Heart right ventricle (tissue), 16 donors: ENCODE results near the gene HCCS. TPM values are rescaled to one million over a fixed set of nuclear protein-coding genes. Genes with fewer than 3 reads are reported as not detected.

Experiments used
- ATAC-seq, 8 donors: fragments of 200-7000 bp; cut with Tn5 transposase; one replicate each; pipeline ENCODE4 v1.9.1; 2020; ENCODE audit warnings: mild to moderate bottlenecking in 8 of 8, moderate library complexity in 8 of 8, moderate number of reproducible peaks in 1 of 8
- DNase-seq, 2 donors: peaks; one replicate each; pipeline ENCODE4 v3.0.0-alpha.2; 2020
- H3K27ac ChIP-seq, 10 donors: fragments of 200-600 bp; sonication (generic) in 2 of 10; one replicate each; pipeline versions ENCODE4 v1.5.0 to v1.8.0; 2020 to 2022; ENCODE audit warnings: mild to moderate bottlenecking in 3 of 10
- H3K27me3 ChIP-seq, 7 donors: fragments of 200-600 bp; one replicate each; pipeline ENCODE4 v1.8.0; 2021 to 2022; ENCODE audit warnings: mild to moderate bottlenecking in 2 of 7
- H3K36me3 ChIP-seq, 9 donors: fragments of 200-600 bp; sonication (generic) in 1 of 9; one replicate each; pipeline versions ENCODE4 v1.5.0 to v1.8.0; 2020 to 2022; ENCODE audit warnings: mild to moderate bottlenecking in 2 of 9
- H3K4me1 ChIP-seq, 9 donors: fragments of 200-600 bp; sonication (generic) in 1 of 9; one replicate each; pipeline versions ENCODE4 v1.5.0 to v1.8.0; 2020 to 2022; ENCODE audit warnings: mild to moderate bottlenecking in 4 of 9
- H3K4me3 ChIP-seq, 10 donors: fragments of 200-600 bp; sonication (generic) in 2 of 10; one replicate each; pipeline versions ENCODE4 v1.5.0 to v1.8.0; 2020 to 2022; ENCODE audit warnings: mild to moderate bottlenecking in 7 of 10, moderate library complexity in 2 of 10
- H3K9me3 ChIP-seq, 11 donors: fragments of 200-600 bp in 10 of 11; sonication (generic) in 2 of 11; one replicate each; pipeline versions ENCODE4 v1.5.0 to v1.8.0; 2013 to 2022; ENCODE audit warnings: mild to moderate bottlenecking in 2 of 11, control low read depth in 1 of 11, moderate library complexity in 1 of 11
- CTCF ChIP-seq, 9 donors: fragments of 200-600 bp; sonication (generic) in 2 of 9; IDR thresholded peaks; one replicate each; pipeline versions ENCODE4 v1.5.0 to v1.8.0; 2021 to 2022; ENCODE audit warnings: antibody characterized with exemption in 9 of 9, mild to moderate bottlenecking in 5 of 9, moderate library complexity in 1 of 9
- WGBS, 2 donors: extraction: QIAGEN DNeasy Blood & Tissue Kit; methylation state at CpG; one replicate each; pipeline ENCODE4 v1.1.7; 2013; ENCODE audit warnings: inconsistent platforms in 1 of 2; 5-methylcytosine and 5-hydroxymethylcytosine counted together
- intact Hi-C, 10 donors: fragments of 100-400 bp; cut with DNase I; formaldehyde crosslinking; loops; one replicate each; pipeline versions ENCODE4 v1.11.1 to v1.14.2; 2022
- polyA plus RNA-seq, 2 donors: library from polyadenylated mRNA; stranded (reverse); fragments of 200-250 nt; gene quantifications; one replicate each; pipeline ENCODE4 v1.2.3, GENCODE V29; 2013
- total RNA-seq, 10 donors: library from RNA; stranded (reverse); fragmentation: NEBNext Ultra II Directional in 3 of 10; extraction: Animal tissue kit (Norgen Biotek cat#: 25700) in 3 of 10; gene quantifications; one replicate each; pipeline versions ENCODE4 v1.2.1 to v1.2.4, GENCODE V29; 2021 to 2023
- donor health status: Arrhythmogenic right ventricular cardiomyopathy.
- donor health status: ischemic (EF 13 %, LVEDD 7.1; RV severe dilation, severe dysfunction).
- donor health status: healthy with polysubstance abuse.
- donor health status: DM: no; HTN: yes; CAD: no.
- donor health status: DM: no; HTN: no; CAD: no.
- donor health status: ischemic (EF 25% LVEDD 6.9; RV normal size, moderate dysfunction).
- donor health status: ischemic (EF 25% LVEDD 5.7; RV mildly dilated, moderate dysfunction).
- donor health status: healthy.
- donor health status: DM: yes; HTN: yes; CAD: no.
- donor health status: Ischemic cardiomyopathy.
- donor health status: ischemic (EF 35%, LVEDD 5.7; RV mildly dilated, moderate dysfunction).
- donor health status: nonischemic (EF 11% LVEDD 7.7; RV severe dilation, severe dysfunction).
- donor health status: DM: yes; HTN: yes; CAD: no.
- donor health status: PGD.
- donor health status: ischemic (EF 29% LVEDD 5.4; RV normal size, mild dysfunction).
- donor health status: nonischemic (EF 23%, LVEDD 6.1; RV moderate dilation, normal function).

HCCS gene
- total and polyA plus RNA-seq, 12 donors: 21.1 to 67.0 (median 59.9) TPM

- no peak for TF ChIP-seq CTCF (IDR thresholded peaks at IDR 0.05)
- 83 to 89% methylated on average over 45 to 56 of the region's 56 CpGs for WGBS, 2 donors
- Histone ChIP-seq H3K27me3 (peaks cover 0 to 36% (median 0%) of the 10 kb centered on the region in 7 donors), H3K4me3 (no peak overlapping the region), H3K9me3 (no peaks in the 10 kb centered on the region), H3K4me1 (peaks cover 0 to 3% (median 0%) of the 10 kb centered on the region in 9 donors), H3K27ac (no peak overlapping the region), H3K36me3 (no peaks in the 10 kb centered on the region)
- intact Hi-C loops: loop anchor here in 3 of 10 donors (2.0 to 5.0 kb wide), 2 partner anchors 950 to 951 kb away; no protein-coding TSS in a partner anchor
- ATAC-seq (peak in 1 of 8 donors; percentile 20), DNase-seq (peak in 1 of 2 donors; percentile 9)
Measured at GRCh38 chrX:11138498-11139390, 27.6 kb downstream of the HCCS start.

- ATAC-seq (peak in 7 of 8 donors; percentile 61 to 79 (median 76)), DNase-seq (peak in 1 of 2 donors; percentile 62)
Measured at GRCh38 chrX:11143931-11144678, 33.0 kb downstream of the HCCS start.

GRCh38 chrX:11146411-11146810, 35.3 kb downstream of the HCCS start:
- Histone ChIP-seq H3K4me3 (no peak overlapping the region), H3K27ac (no peak overlapping the region), H3K4me1 (peaks cover 0 to 6% (median 0%) of the 10 kb centered on the region in 9 donors), H3K36me3 (no peaks in the 10 kb centered on the region), H3K27me3 (peaks cover 0 to 23% (median 0%) of the 10 kb centered on the region in 7 donors), H3K9me3 (no peaks in the 10 kb centered on the region)
- ATAC-seq (no peak), DNase-seq (no peak)
- no peak for TF ChIP-seq CTCF (IDR thresholded peaks at IDR 0.05)
- 87 to 94% methylated on average over 1 of the region's 1 CpG for WGBS, 2 donors
- intact Hi-C loops: loop anchor here in 7 of 10 donors (5.0 to 10.0 kb wide), 7 partner anchors 228 to 628 kb away; no protein-coding TSS in a partner anchor

More at GRCh38 chrX:11143931-11144678, 33.0 kb downstream of the HCCS start:
- peak; percentile 10 to 71 (median 65) for TF ChIP-seq CTCF (IDR thresholded peaks at IDR 0.05)
- 34 to 38% methylated on average over 20 of the region's 20 CpGs for WGBS, 2 donors
- no peak overlapping the region for H3K4me3 ChIP-seq
- no peaks in the 10 kb centered on the region for H3K36me3 ChIP-seq
- no peaks in the 10 kb centered on the region for H3K9me3 ChIP-seq
- intact Hi-C loops: loop anchor here (2.0 to 10.0 kb wide), 10 partner anchors 231 to 631 kb away; no protein-coding TSS in a partner anchor
- H3K4me1 ChIP-seq: peaks cover 0 to 6% (median 0%) of the 10 kb centered on the region in 9 donors
- H3K27me3 ChIP-seq: peaks cover 0 to 25% (median 0%) of the 10 kb centered on the region in 7 donors
- no peak overlapping the region for H3K27ac ChIP-seq

- no peak overlapping the region for H3K4me3 ChIP-seq
- H3K27ac ChIP-seq: no peak overlapping the region
- 98 to 99% methylated on average over 7 of the region's 7 CpGs for WGBS, 2 donors
- TF ChIP-seq CTCF (IDR thresholded peaks at IDR 0.05): no peak
- ATAC-seq (no peak), DNase-seq (no peak)
- no peaks in the 10 kb centered on the region for H3K9me3 ChIP-seq
- intact Hi-C loops: loop anchor here in 7 of 10 donors (5.0 to 10.0 kb wide), 7 partner anchors 226 to 626 kb away; no protein-coding TSS in a partner anchor
- peaks cover 0 to 17% (median 0%) of the 10 kb centered on the region in 7 donors for H3K27me3 ChIP-seq
- peaks cover 0 to 6% (median 0%) of the 10 kb centered on the region in 9 donors for H3K4me1 ChIP-seq
- H3K36me3 ChIP-seq: no peaks in the 10 kb centered on the region
Measured at GRCh38 chrX:11148401-11148800, 37.3 kb downstream of the HCCS start.
